Activated naive CD8-positive, alpha-beta T cell treated with anti-CD3 and anti-CD28 coated beads, Interleukin-2, amount 10 ng/mL, durations not matched to agents 7 days and 5 days (primary cell): Measurements from ENCODE around the gene MEF2D. TPM values are rescaled to one million over a fixed set of nuclear protein-coding genes. Genes with fewer than 3 reads are reported as not detected.

Experiments
- ATAC-seq: fragments of 150-1000 bp; cut with Tn5 transposase; one replicate; pipeline ENCODE4 v1.10.0; 2021; ENCODE audit warnings: low read depth, moderate library complexity
- POLR2A ChIA-PET: fragments of 350-600 bp; sonication (Branson Sonifier 250); formaldehyde crosslinking; loops from one replicate; lab custom pipeline; 2021; ENCODE audit warnings: antibody characterized with exemption; lab: Charles Lee
- DNase-seq: peaks from one replicate; pipeline ENCODE4 v3.0.0; 2021
- H3K27ac Mint-ChIP-seq: one replicate; pipeline ENCODE4 v1.8.0; 2022; ENCODE audit warnings: mild to moderate bottlenecking, mixed read lengths
- H3K27me3 Mint-ChIP-seq: one replicate; pipeline ENCODE4 v1.8.0; 2022; ENCODE audit warnings: mild to moderate bottlenecking, moderate library complexity, mixed read lengths
- H3K36me3 Mint-ChIP-seq: one replicate; pipeline ENCODE4 v1.8.0; 2021; ENCODE audit warnings: mild to moderate bottlenecking, mixed read lengths
- H3K4me1 Mint-ChIP-seq: one replicate; pipeline ENCODE4 v1.8.0; 2021; ENCODE audit warnings: mixed read lengths
- H3K4me3 Mint-ChIP-seq: one replicate; pipeline ENCODE4 v1.8.0; 2022; ENCODE audit warnings: mild to moderate bottlenecking, moderate library complexity, mixed read lengths
- H3K9me3 Mint-ChIP-seq: one replicate; pipeline ENCODE4 v1.8.0; 2021; ENCODE audit warnings: mixed read lengths
- total RNA-seq, 2 experiments: library from RNA; stranded (reverse); gene quantifications; one replicate each; pipeline ENCODE4 v1.2.3, GENCODE V29; 2021

Gene MEF2D
- total RNA-seq, 2 experiments from 2014 or later = 52.4 to 54.4 TPM

- Mint-ChIP-seq H3K4me1 (peaks cover 4% of the 10 kb centered on the region), H3K27me3 (no peaks in the 10 kb centered on the region), H3K36me3 (peaks cover 1% of the 10 kb centered on the region), H3K9me3 (peaks cover 2% of the 10 kb centered on the region), H3K27ac (no peak overlapping the region), H3K4me3 (no peak overlapping the region)
- POLR2A ChIA-PET = interaction anchor here (1.4 kb wide), 1 partner anchor 10 kb away, joined by 7 read pairs; no protein-coding TSS in a partner anchor
- no peak for ATAC-seq
- DNase-seq = peak; percentile 8
These were observed 17.2 kb upstream of the MEF2D start for GRCh38 chr1:156517748-156518147.

DNA sequence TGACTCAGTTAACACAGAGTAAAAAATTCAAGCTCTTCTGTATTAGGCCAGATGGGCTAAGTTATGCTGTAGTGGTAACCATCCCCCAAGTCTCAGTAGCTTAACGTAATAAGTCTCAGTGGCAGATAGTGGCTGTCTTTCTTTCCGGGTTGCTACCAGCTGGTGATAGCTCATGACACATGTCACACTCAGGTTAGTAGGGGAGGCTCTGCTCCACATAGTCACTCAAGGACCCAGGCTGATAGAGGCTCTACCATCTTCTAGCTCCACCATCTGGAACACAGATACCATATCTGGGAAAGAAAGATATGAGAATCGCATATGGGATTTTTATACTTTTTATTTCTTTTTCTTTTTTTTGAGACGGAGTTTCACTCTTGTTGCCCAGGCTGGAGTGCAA is 16.2 kb upstream of the MEF2D start:
- H3K9me3 Mint-ChIP-seq = peaks cover 2% of the 10 kb centered on the region
- POLR2A ChIA-PET = interaction anchor here (1.4 kb wide), 1 partner anchor 9 kb away, joined by 7 read pairs; no protein-coding TSS in a partner anchor
- no peak for ATAC-seq
- no peak overlapping the region for H3K4me3 Mint-ChIP-seq
- no peak for DNase-seq
- H3K4me1 Mint-ChIP-seq = peaks cover 9% of the 10 kb centered on the region
- H3K27me3 Mint-ChIP-seq = peaks cover 4% of the 10 kb centered on the region
- H3K36me3 Mint-ChIP-seq = peaks cover 1% of the 10 kb centered on the region
- H3K27ac Mint-ChIP-seq = no peak overlapping the region

GRCh38 chr1:156515956-156516355 is 15.4 kb upstream of the MEF2D start:
- H3K9me3 Mint-ChIP-seq = peaks cover 2% of the 10 kb centered on the region
- H3K4me3 Mint-ChIP-seq = no peak overlapping the region
- POLR2A ChIA-PET = no interaction called here
- peaks cover 11% of the 10 kb centered on the region for H3K4me1 Mint-ChIP-seq
- DNase-seq (peak; percentile 2), ATAC-seq (no peak)
- no peak overlapping the region for H3K27ac Mint-ChIP-seq
- peaks cover 1% of the 10 kb centered on the region for H3K36me3 Mint-ChIP-seq
- peaks cover 5% of the 10 kb centered on the region for H3K27me3 Mint-ChIP-seq

- Mint-ChIP-seq H3K9me3 (peaks cover 2% of the 10 kb centered on the region), H3K4me1 (peaks cover 20% of the 10 kb centered on the region), H3K27ac (no peak overlapping the region), H3K27me3 (peaks cover 5% of the 10 kb centered on the region), H3K36me3 (peaks cover 3% of the 10 kb centered on the region), H3K4me3 (no peak overlapping the region)
- DNase-seq (peak; percentile 9), ATAC-seq (no peak)
- POLR2A ChIA-PET = no interaction called here
These were observed 12.6 kb upstream of the MEF2D start for GRCh38 chr1:156513185-156513584.

DNA sequence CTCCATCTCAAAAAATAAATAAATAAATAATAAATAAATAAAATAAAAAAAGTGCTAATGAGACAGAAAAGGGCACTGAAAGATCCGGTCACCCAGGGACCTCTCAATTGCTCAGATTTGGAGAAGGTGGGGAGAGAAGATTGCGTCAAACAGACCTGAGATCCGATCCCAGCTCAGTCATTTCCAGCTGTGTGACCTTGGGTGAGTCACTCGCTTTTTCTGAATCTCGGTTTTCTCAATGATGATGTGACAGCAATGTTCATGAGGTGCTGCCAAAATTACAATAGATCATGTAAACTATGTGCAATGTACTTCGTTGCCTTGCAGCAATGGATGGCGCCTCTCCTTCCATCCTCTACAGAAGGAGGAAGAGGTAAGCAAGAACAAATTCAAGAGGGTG is 11.1 kb upstream of the MEF2D start:
- Mint-ChIP-seq H3K4me3 (no peak overlapping the region), H3K4me1 (peaks cover 29% of the 10 kb centered on the region), H3K27me3 (peaks cover 5% of the 10 kb centered on the region), H3K36me3 (peaks cover 3% of the 10 kb centered on the region), H3K27ac (no peak overlapping the region), H3K9me3 (peaks cover under 1% of the 10 kb centered on the region)
- DNase-seq (peak; percentile 5), ATAC-seq (no peak)
- POLR2A ChIA-PET = interaction anchor here (1.4 kb wide), 1 partner anchor 11 kb away, joined by 6 read pairs; the partner anchor contains the start of gene MEF2D

DNA sequence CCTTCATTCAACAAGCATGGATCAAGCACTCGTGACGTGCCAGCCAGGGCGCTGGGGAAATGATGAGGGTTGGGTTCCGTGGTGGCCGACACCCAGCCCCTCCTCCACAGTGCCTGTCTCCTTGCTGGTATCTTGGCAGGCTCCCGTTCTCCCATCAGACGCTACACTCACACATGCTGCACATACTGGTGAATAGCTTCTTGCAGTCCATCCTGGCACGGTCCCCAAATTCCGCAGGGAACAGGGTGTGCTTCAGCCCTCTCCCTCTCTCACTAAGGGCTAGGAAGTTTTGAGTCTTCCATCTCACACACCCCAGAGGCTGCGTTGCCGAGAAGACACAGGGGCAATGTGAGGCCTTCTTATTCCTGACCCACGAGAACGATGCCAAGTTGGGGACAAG is 10.1 kb upstream of the MEF2D start:
- DNase-seq (no peak), ATAC-seq (no peak)
- peaks cover 38% of the 10 kb centered on the region for H3K4me1 Mint-ChIP-seq
- peaks cover 5% of the 10 kb centered on the region for H3K27me3 Mint-ChIP-seq
- H3K9me3 Mint-ChIP-seq = no peaks in the 10 kb centered on the region
- H3K27ac Mint-ChIP-seq = no peak overlapping the region
- H3K4me3 Mint-ChIP-seq = no peak overlapping the region
- POLR2A ChIA-PET = no interaction called here
- H3K36me3 Mint-ChIP-seq = peaks cover 1% of the 10 kb centered on the region

GRCh38 chr1:156509424-156510034 is 9.0 kb upstream of the MEF2D start:
- ATAC-seq (no peak), DNase-seq (no peak)
- POLR2A ChIA-PET = interaction anchor here (0.5 to 3.4 kb wide), 3 partner anchors 8 to 980 kb away, joined by 3 to 28 read pairs (median 4); no protein-coding TSS in a partner anchor
- Mint-ChIP-seq H3K4me1 (peaks cover 41% of the 10 kb centered on the region), H3K27ac (peak overlapping the region; percentile 91), H3K4me3 (no peak overlapping the region), H3K27me3 (peaks cover 5% of the 10 kb centered on the region), H3K36me3 (peaks cover 6% of the 10 kb centered on the region), H3K9me3 (no peaks in the 10 kb centered on the region)

GRCh38 chr1:156508955-156509234 is 8.3 kb upstream of the MEF2D start:
- no peaks in the 10 kb centered on the region for H3K9me3 Mint-ChIP-seq
- peaks cover 47% of the 10 kb centered on the region for H3K4me1 Mint-ChIP-seq
- H3K27ac Mint-ChIP-seq = peak overlapping the region; percentile 91
- peaks cover 6% of the 10 kb centered on the region for H3K36me3 Mint-ChIP-seq
- DNase-seq = peak; percentile 24
- H3K27me3 Mint-ChIP-seq = peaks cover 5% of the 10 kb centered on the region
- POLR2A ChIA-PET = interaction anchor here (0.9 to 3.4 kb wide), 7 partner anchors 10 to 93 kb away, joined by 3 to 28 read pairs (median 6); partner anchors contain the start of gene GPATCH4
- ATAC-seq = no peak
- H3K4me3 Mint-ChIP-seq = peak overlapping the region; percentile 85

- peaks cover 51% of the 10 kb centered on the region for H3K4me1 Mint-ChIP-seq
- ATAC-seq = no peak
- H3K27me3 Mint-ChIP-seq = peaks cover 5% of the 10 kb centered on the region
- H3K9me3 Mint-ChIP-seq = no peaks in the 10 kb centered on the region
- peak; percentile 50 for DNase-seq
- POLR2A ChIA-PET = interaction anchor here (0.8 to 3.4 kb wide), 9 partner anchors 9 to 93 kb away, joined by 3 to 28 read pairs (median 6); partner anchors contain the start of gene GPATCH4
- peaks cover 6% of the 10 kb centered on the region for H3K36me3 Mint-ChIP-seq
- H3K4me3 Mint-ChIP-seq = peak overlapping the region; percentile 85
- peak overlapping the region; percentile 91 for H3K27ac Mint-ChIP-seq
These were observed 7.8 kb upstream of the MEF2D start for GRCh38 chr1:156508205-156508954.

- DNase-seq = no peak
- POLR2A ChIA-PET = interaction anchor here (1.2 to 3.4 kb wide), 4 partner anchors 18 to 85 kb away, joined by 4 to 28 read pairs (median 16); partner anchors contain the start of gene NAXE
- Mint-ChIP-seq H3K4me3 (peak overlapping the region; percentile 80), H3K4me1 (peaks cover 60% of the 10 kb centered on the region), H3K27ac (peak overlapping the region; percentile 35), H3K9me3 (no peaks in the 10 kb centered on the region), H3K27me3 (no peaks in the 10 kb centered on the region), H3K36me3 (peaks cover 6% of the 10 kb centered on the region)
- no peak for ATAC-seq
These were observed 5.9 kb upstream of the MEF2D start for GRCh38 chr1:156506450-156506849.

DNA sequence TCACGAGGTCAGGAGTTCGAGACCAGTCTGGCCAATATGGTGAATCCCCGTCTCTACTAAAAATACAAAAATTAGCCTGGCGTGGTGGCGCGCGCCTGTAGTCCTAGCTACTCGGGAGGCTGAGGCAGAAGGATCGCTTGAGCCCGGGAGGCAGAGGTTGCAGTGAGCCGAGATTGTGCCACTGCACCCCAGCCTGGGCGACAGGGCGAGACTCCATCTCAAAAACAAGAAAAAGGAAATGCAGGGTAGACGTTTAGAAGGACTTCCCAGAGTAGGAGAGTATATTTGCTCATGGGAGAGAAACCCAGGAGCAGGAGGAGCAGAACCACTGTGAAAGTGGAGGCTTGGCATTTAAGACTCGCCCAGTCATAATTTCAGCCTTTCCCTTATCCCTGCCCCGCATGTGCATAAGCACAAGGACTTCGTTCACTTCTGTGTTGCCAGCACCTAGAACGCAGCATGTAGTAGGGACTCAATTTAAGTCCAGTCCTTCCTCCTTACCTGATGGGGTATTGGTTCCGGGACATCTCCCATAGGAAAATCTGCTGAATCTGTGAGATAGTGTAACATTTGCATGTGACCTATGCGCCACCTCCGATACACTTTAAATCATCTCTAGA is 5.2 kb upstream of the MEF2D start:
- POLR2A ChIA-PET = interaction anchor here (1.1 to 3.0 kb wide), 8 partner anchors 15 to 81 kb away, joined by 3 to 30 read pairs (median 14); no protein-coding TSS in a partner anchor
- no peak for ATAC-seq

GRCh38 chr1:156504821-156505678 is 4.5 kb upstream of the MEF2D start:
- H3K36me3 Mint-ChIP-seq = peaks cover 6% of the 10 kb centered on the region
- H3K4me3 Mint-ChIP-seq = peak overlapping the region; percentile 80
- H3K27ac Mint-ChIP-seq = peak overlapping the region; percentile 95
- no peaks in the 10 kb centered on the region for H3K9me3 Mint-ChIP-seq
- H3K27me3 Mint-ChIP-seq = no peaks in the 10 kb centered on the region
- peak; percentile 94 for DNase-seq
- peaks cover 58% of the 10 kb centered on the region for H3K4me1 Mint-ChIP-seq
- POLR2A ChIA-PET = interaction anchor here (0.9 to 3.0 kb wide), 13 partner anchors 15 to 96 kb away, joined by 3 to 30 read pairs (median 7); partner anchors contain the start of genes GPATCH4 and NAXE
- peak; percentile 25 for ATAC-seq

More for the DNA sequence above, 5.2 kb upstream of the MEF2D start:
- Mint-ChIP-seq H3K4me3 (peak overlapping the region; percentile 80), H3K27ac (peak overlapping the region; percentile 95), H3K4me1 (peaks cover 60% of the 10 kb centered on the region), H3K36me3 (peaks cover 6% of the 10 kb centered on the region), H3K9me3 (no peaks in the 10 kb centered on the region), H3K27me3 (no peaks in the 10 kb centered on the region)
- no peak for DNase-seq
